Adrenal gland (tissue), 5 donors: Measurements from ENCODE around the gene KRTAP10-2.

Experiments
- CTCF ChIP-seq, 6 experiments: fragments of 450-650 bp in 4 of 6; fragments of 200-600 bp in 2 of 6; sonication (generic) in 1 of 6; IDR thresholded peaks; 1 replicate in 5 of 6; 2 replicates in 1 of 6; pipeline versions ENCODE4 v1.5.1 to v1.8.0; 2016 to 2021; ENCODE audit warnings: antibody characterized with exemption in 6 of 6, mild to moderate bottlenecking in 2 of 6, moderate library complexity in 1 of 6
- POLR2A ChIP-seq, 2 donors: fragments of 450-650 bp; IDR thresholded peaks; one replicate each; pipeline ENCODE4 v1.6.1; 2017; ENCODE audit warnings: antibody characterized with exemption in 2 of 2, mild to moderate bottlenecking in 2 of 2, moderate library complexity in 1 of 2
- donor health status: DM: no; HTN: no; CAD: no.

- TF ChIP-seq CTCF (IDR thresholded peaks at IDR 0.05) (no peak), POLR2A (IDR thresholded peaks at IDR 0.05) (no peak)
Observed at GRCh38 chr21:44592446-44593311, 41.4 kb upstream of the KRTAP10-2 start, which contains the start of gene KRTAP10-6.
